Neural progenitor cell (in vitro differentiated cells): Measurements from ENCODE around the gene SSH3. TPM values are rescaled to one million over a fixed set of nuclear protein-coding genes. Genes with fewer than 3 reads are reported as not detected.

Experiments used
- DNase-seq: peaks from one replicate; pipeline ENCODE4 v3.0.0-alpha.2; 2016; ENCODE audit warnings: low spot score
- H2AFZ ChIP-seq: fragments of 200-600 bp; sonication (generic); replicated peaks from 2 replicates; pipeline ENCODE4 v1.6.1; 2016; ENCODE audit warnings: antibody characterized with exemption
- H3F3A ChIP-seq: fragments of 200-600 bp; sonication (generic); 2 replicates; pipeline ENCODE4 v1.6.1; 2016; ENCODE audit warnings: antibody characterized with exemption, low read depth
- H3K27ac ChIP-seq: fragments of 200-600 bp; sonication (generic); 2 replicates; pipeline ENCODE4 v1.5.1; 2016; ENCODE audit warnings: mild to moderate bottlenecking
- H3K27me3 ChIP-seq: fragments of 200-600 bp; sonication (generic); 2 replicates; pipeline ENCODE4 v1.6.1; 2016; ENCODE audit warnings: mild to moderate bottlenecking, moderate library complexity
- H3K36me3 ChIP-seq: fragments of 200-600 bp; sonication (generic); 2 replicates; pipeline ENCODE4 v1.5.1; 2016
- H3K4me1 ChIP-seq: fragments of 200-600 bp; sonication (generic); 2 replicates; pipeline ENCODE4 v1.6.1; 2016; ENCODE audit warnings: mixed run types
- H3K4me2 ChIP-seq: fragments of 200-600 bp; sonication (generic); 2 replicates; pipeline ENCODE4 v1.6.1; 2016
- H3K4me3 ChIP-seq: fragments of 200-600 bp; sonication (generic); 2 replicates; pipeline ENCODE4 v1.5.1; 2016
- H3K79me2 ChIP-seq: fragments of 200-600 bp; sonication (generic); 2 replicates; pipeline ENCODE4 v1.6.1; 2016; ENCODE audit warnings: low read depth
- H3K9ac ChIP-seq: fragments of 200-600 bp; sonication (generic); 2 replicates; pipeline ENCODE4 v1.6.1; 2016
- H3K9me3 ChIP-seq: fragments of 200-600 bp; sonication (generic); 2 replicates; pipeline ENCODE4 v1.5.1; 2016; ENCODE audit warnings: low read depth
- H4K20me1 ChIP-seq: fragments of 200-600 bp; sonication (generic); 2 replicates; pipeline ENCODE4 v1.6.1; 2016; ENCODE audit warnings: low read depth
- H3K27ac Mint-ChIP-seq: 3 replicates; pipeline ENCODE4 v1.8.0; 2021; ENCODE audit warnings: mixed read lengths
- H3K27me3 Mint-ChIP-seq: 2 replicates; pipeline ENCODE4 v1.8.0; 2022; ENCODE audit warnings: low read depth, mild to moderate bottlenecking, inconsistent platforms, moderate library complexity, mixed read lengths; ENCODE audit not compliant: insufficient read depth
- H3K36me3 Mint-ChIP-seq: 3 replicates; pipeline ENCODE4 v1.8.0; 2021; ENCODE audit warnings: mixed read lengths
- H3K4me1 Mint-ChIP-seq: 3 replicates; pipeline ENCODE4 v1.8.0; 2021; ENCODE audit warnings: mixed read lengths
- H3K4me3 Mint-ChIP-seq: 3 replicates; pipeline ENCODE4 v1.8.0; 2021; ENCODE audit warnings: mild to moderate bottlenecking, moderate library complexity, mixed read lengths
- H3K9me3 Mint-ChIP-seq: 3 replicates; pipeline ENCODE4 v1.8.0; 2020; ENCODE audit warnings: mixed read lengths
- EZH2 ChIP-seq: fragments of 200-600 bp; sonication (generic); IDR thresholded peaks from 2 replicates; pipeline ENCODE4 v1.6.1; 2017; ENCODE audit warnings: antibody characterized with exemption, mild to moderate bottlenecking, moderate library complexity
- EZH2phosphoT487 ChIP-seq: fragments of 200-600 bp; sonication (generic); IDR thresholded peaks from 2 replicates; pipeline ENCODE4 v1.6.1; 2017; ENCODE audit warnings: antibody characterized with exemption
- small RNA-seq: library from RNA; depleted of rRNA; stranded (forward); fragments of <200 nt; gene quantifications from one replicate; pipeline ENCODE3, GENCODE V24; 2015
- total RNA-seq: library from RNA; depleted of rRNA; stranded (reverse); fragments of >200 nt; gene quantifications from 2 replicates; pipeline ENCODE4 v1.2.3, GENCODE V29; 2015; ENCODE audit warnings: low replicate concordance
- TF ChIP-seq, protein P1 (sequence below): fragments of 200-600 bp; sonication (generic); IDR thresholded peaks from 2 replicates; pipeline ENCODE4 v1.5.1; 2017; ENCODE audit warnings: antibody characterized with exemption, mild to moderate bottlenecking

Gene SSH3
- total RNA-seq, 1 donor from 2014 or later, result 1.4 TPM

DNA sequence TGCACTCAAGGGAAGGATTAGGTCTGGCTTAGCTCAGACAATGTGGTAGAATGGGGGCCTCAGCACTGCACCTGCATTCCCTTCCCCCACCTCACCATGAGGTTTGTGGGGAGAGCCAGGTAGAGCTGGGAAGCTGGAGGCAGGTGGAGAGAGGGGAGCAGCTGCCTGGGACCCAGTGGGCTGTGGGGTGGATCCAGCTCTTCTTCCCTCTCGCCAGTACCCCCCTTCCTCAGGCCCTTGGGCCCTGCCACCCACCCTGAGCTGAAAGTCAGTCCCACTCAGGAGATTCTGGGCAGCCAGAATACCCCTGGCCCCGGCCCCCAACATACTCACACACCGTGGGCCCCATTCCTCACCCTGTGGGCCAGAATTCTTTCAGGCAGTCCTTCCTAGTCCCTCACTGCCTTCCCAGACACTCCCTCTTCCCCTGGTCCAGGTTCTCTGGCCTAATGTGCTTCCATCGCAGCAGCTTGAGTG, 53.1 kb downstream of the SSH3 start:
- peaks cover 35% of the 10 kb centered on the region for H3K4me1 Mint-ChIP-seq
- Histone ChIP-seq H3K79me2 (no peaks in the 10 kb centered on the region), H3K9me3 (no peaks in the 10 kb centered on the region), H3K4me2 (peak overlapping the region; percentile 60), H2AFZ (no peak overlapping the region), H3K36me3 (no peaks in the 10 kb centered on the region), H4K20me1 (no peaks in the 10 kb centered on the region), H3K27ac (no peak overlapping the region), H3K9ac (no peak overlapping the region), H3K27me3 (no peaks in the 10 kb centered on the region), H3K4me3 (no peak overlapping the region), H3K4me1 (peaks cover 38% of the 10 kb centered on the region), H3F3A (peaks cover 23% of the 10 kb centered on the region)
- TF ChIP-seq, protein P1, sequence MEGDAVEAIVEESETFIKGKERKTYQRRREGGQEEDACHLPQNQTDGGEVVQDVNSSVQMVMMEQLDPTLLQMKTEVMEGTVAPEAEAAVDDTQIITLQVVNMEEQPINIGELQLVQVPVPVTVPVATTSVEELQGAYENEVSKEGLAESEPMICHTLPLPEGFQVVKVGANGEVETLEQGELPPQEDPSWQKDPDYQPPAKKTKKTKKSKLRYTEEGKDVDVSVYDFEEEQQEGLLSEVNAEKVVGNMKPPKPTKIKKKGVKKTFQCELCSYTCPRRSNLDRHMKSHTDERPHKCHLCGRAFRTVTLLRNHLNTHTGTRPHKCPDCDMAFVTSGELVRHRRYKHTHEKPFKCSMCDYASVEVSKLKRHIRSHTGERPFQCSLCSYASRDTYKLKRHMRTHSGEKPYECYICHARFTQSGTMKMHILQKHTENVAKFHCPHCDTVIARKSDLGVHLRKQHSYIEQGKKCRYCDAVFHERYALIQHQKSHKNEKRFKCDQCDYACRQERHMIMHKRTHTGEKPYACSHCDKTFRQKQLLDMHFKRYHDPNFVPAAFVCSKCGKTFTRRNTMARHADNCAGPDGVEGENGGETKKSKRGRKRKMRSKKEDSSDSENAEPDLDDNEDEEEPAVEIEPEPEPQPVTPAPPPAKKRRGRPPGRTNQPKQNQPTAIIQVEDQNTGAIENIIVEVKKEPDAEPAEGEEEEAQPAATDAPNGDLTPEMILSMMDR, result no peak
- no peak for TF ChIP-seq EZH2
- no peak for TF ChIP-seq EZH2phosphoT487
- H3K4me3 Mint-ChIP-seq, result no peak overlapping the region
- peak overlapping the region; percentile 26 for H3K27ac Mint-ChIP-seq
- peaks cover 6% of the 10 kb centered on the region for H3K27me3 Mint-ChIP-seq
- H3K36me3 Mint-ChIP-seq, result peaks cover 2% of the 10 kb centered on the region
- H3K9me3 Mint-ChIP-seq, result peaks cover 2% of the 10 kb centered on the region
- DNase-seq, result no peak

DNA sequence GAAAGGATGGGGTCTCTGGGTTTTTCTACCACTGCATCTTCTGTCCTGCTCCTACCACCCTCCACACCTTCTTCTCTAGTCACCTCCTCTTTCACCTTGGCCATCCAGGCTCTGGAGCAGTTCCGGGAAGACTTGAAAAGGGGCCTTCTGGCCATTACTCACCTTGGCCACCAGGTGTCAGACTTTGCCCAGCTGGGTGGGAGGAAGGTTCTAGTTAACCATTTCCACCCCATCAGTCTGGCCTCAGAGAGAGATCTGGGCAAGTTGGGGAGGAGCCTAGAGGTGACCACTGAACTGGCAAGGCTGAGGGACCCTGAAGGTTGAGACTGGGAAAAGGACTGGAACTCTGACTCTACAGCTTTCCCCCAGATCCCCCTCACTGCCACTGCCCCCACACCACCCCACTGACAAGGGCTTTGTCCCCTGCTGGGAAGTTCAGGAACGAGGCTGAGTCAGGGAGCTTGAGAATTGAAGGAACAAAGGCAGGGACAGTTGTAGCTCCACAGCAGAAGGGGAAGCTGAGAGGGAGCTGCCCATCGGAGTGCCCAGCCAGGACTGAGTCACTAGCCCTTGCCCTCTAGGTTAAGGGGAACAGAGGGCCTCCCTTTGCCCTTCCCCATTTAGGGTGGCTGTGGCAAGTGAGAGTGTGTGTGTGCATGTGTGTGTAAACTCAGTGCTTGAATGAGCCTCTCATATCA, 53.7 kb downstream of the SSH3 start:
- Histone ChIP-seq H3K9me3 (no peaks in the 10 kb centered on the region), H3K36me3 (no peaks in the 10 kb centered on the region), H3K4me1 (peaks cover 38% of the 10 kb centered on the region), H3K4me3 (no peak overlapping the region), H3K27me3 (no peaks in the 10 kb centered on the region), H2AFZ (no peak overlapping the region), H3K9ac (no peak overlapping the region), H3F3A (peaks cover 21% of the 10 kb centered on the region), H3K4me2 (peak overlapping the region; percentile 60), H4K20me1 (no peaks in the 10 kb centered on the region), H3K27ac (no peak overlapping the region), H3K79me2 (no peaks in the 10 kb centered on the region)
- H3K27me3 Mint-ChIP-seq, result peaks cover 6% of the 10 kb centered on the region
- H3K36me3 Mint-ChIP-seq, result peaks cover 2% of the 10 kb centered on the region
- H3K9me3 Mint-ChIP-seq, result peaks cover 2% of the 10 kb centered on the region
- H3K4me3 Mint-ChIP-seq, result no peak overlapping the region
- peak overlapping the region; percentile 26 for H3K27ac Mint-ChIP-seq
- TF ChIP-seq EZH2phosphoT487, result no peak
- TF ChIP-seq, protein P1, result peak; percentile 96
- TF ChIP-seq EZH2, result no peak
- peak; percentile 90 for DNase-seq
- peaks cover 34% of the 10 kb centered on the region for H3K4me1 Mint-ChIP-seq

DNA sequence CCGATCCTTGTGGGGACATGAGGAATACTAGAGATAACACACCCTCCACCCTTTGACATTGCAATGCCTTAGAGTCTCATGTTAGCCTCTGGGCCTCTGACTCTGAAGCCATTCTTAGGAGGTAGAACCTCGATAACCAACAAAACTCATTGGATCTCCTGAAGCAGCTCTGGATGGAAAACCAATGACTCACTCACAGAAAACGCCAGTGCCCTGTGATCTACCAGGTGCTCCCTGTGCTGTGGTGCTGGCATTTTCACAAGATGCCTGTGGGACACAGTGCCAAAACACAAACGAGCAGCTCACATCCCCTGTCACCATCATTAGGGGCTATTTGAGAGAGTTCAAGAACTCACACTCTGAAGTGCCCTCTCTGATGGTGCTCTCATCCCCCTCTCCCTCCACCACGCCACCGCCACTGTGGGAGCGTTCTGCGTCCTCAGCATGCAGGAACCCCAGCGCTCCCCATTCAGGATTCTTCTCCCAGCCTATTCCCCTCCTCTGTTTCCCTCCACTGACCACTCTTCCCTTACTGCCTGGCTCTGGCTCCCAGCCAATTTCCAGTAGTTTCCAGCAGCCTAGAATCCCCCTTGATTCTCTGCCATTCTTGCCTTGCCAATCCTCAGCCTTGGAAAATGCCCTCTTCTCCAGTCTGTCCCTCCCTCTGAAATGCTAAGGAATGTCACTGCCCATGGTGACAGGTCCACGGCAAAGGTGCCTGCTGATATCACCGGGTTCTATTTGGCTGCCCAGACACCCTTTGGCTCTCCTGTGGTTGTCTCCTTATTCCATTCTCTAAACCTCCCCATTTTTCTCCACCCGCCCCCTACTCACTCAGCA, 54.7 kb downstream of the SSH3 start:
- no peaks in the 10 kb centered on the region for H3K9me3 ChIP-seq
- H3F3A ChIP-seq, result peaks cover 19% of the 10 kb centered on the region
- H3K27ac Mint-ChIP-seq, result peak overlapping the region; percentile 18

More for the DNA sequence above, 54.7 kb downstream of the SSH3 start:
- H3K4me1 ChIP-seq, result peaks cover 32% of the 10 kb centered on the region
- no peaks in the 10 kb centered on the region for H3K79me2 ChIP-seq
- no peak overlapping the region for H3K4me2 ChIP-seq
- no peak for DNase-seq
- no peak overlapping the region for H3K4me3 ChIP-seq
- H3K9ac ChIP-seq, result no peak overlapping the region
- H3K9me3 Mint-ChIP-seq, result peaks cover 2% of the 10 kb centered on the region
- H3K27me3 ChIP-seq, result no peaks in the 10 kb centered on the region
- H3K27ac ChIP-seq, result no peak overlapping the region
- peaks cover 32% of the 10 kb centered on the region for H3K4me1 Mint-ChIP-seq
- H4K20me1 ChIP-seq, result no peaks in the 10 kb centered on the region
- H3K4me3 Mint-ChIP-seq, result peak overlapping the region; percentile 3
- no peak overlapping the region for H2AFZ ChIP-seq
- H3K27me3 Mint-ChIP-seq, result peaks cover 6% of the 10 kb centered on the region
- H3K36me3 ChIP-seq, result no peaks in the 10 kb centered on the region
- H3K36me3 Mint-ChIP-seq, result peaks cover 2% of the 10 kb centered on the region
- no peak for TF ChIP-seq EZH2
- TF ChIP-seq, protein P1, result no peak
- TF ChIP-seq EZH2phosphoT487, result no peak

Small RNAs within 50 kb of the gene (small RNA-seq; reads per million reads assigned to genes)
- not detected for gene RN7SKP239

Other genes starting within 250 kb of the SSH3 start
- gene RHOD, start 246.7 kb upstream of the SSH3 start, total RNA-seq, result 6.6 and 10.0 TPM in 2 replicates
- gene KDM2A, start 184.3 kb upstream of the SSH3 start, total RNA-seq, result 38.8 and 49.5 TPM in 2 replicates
- gene GRK2, start 37.1 kb upstream of the SSH3 start, total RNA-seq, result 30.0 and 54.4 TPM in 2 replicates
- 21.0 and 29.2 TPM in 2 replicates for gene ANKRD13D, start 14.2 kb upstream of the SSH3 start, total RNA-seq
- 1.1 and 17.8 TPM in 2 replicates for gene POLD4, start 50.0 kb downstream of the SSH3 start, total RNA-seq
- 2.0 and 3.7 TPM in 2 replicates for gene CLCF1, start 70.1 kb downstream of the SSH3 start, total RNA-seq
- 10.4 and 37.5 TPM in 2 replicates for gene RAD9A, start 88.5 kb downstream of the SSH3 start, total RNA-seq
- gene PPP1CA, start 98.3 kb downstream of the SSH3 start, total RNA-seq, result 102 and 189 TPM in 2 replicates
- gene TBC1D10C, start 100.6 kb downstream of the SSH3 start, total RNA-seq, result 0.15 and 1.1 TPM in 2 replicates
- 0.22 and 0.52 TPM in 2 replicates for gene CARNS1, start 112.1 kb downstream of the SSH3 start, total RNA-seq
- 23.7 and 51.3 TPM in 2 replicates for gene RPS6KB2, start 125.0 kb downstream of the SSH3 start, total RNA-seq
- gene PTPRCAP, start 134.2 kb downstream of the SSH3 start, total RNA-seq, result 1.1 TPM in 1 of 2 replicates, not detected in the other
- gene CORO1B, start 139.9 kb downstream of the SSH3 start, total RNA-seq, result 25.5 and 68.4 TPM in 2 replicates
- gene GPR152, start 149.2 kb downstream of the SSH3 start, total RNA-seq, result not detected in 2 replicates
- not detected in 2 replicates for gene CABP4, start 151.8 kb downstream of the SSH3 start, total RNA-seq
- 68.1 and 88.8 TPM in 2 replicates for gene TMEM134, start 165.7 kb downstream of the SSH3 start, total RNA-seq
- gene AIP, start 179.5 kb downstream of the SSH3 start, total RNA-seq, result 20.3 and 38.5 TPM in 2 replicates
- gene PITPNM1, start 201.8 kb downstream of the SSH3 start, total RNA-seq, result 7.7 and 32.8 TPM in 2 replicates
- gene CDK2AP2, start 204.6 kb downstream of the SSH3 start, total RNA-seq, result 2.1 and 17.1 TPM in 2 replicates
- not detected in 2 replicates for gene CABP2, start 219.9 kb downstream of the SSH3 start, total RNA-seq